ENCODE measurements around the gene UGT3A2. TPM values are rescaled to one million over a fixed set of nuclear protein-coding genes. Genes with fewer than 3 reads are reported as not detected.

Gene UGT3A2
- total RNA-seq, 4 donors from 2014 or later, result not detected

GRCh38 chr5:36070687-36071571 is 4.2 kb upstream of the UGT3A2 start:
- H3K9me3 ChIP-seq, result no peaks in the 10 kb centered on the region
- H3K27me3 ChIP-seq, result no peaks in the 10 kb centered on the region
- H3K4me1 ChIP-seq, result no peaks in the 10 kb centered on the region
- DNase-seq, result no peak
- no peaks in the 10 kb centered on the region for H3K36me3 ChIP-seq
- H3K27ac ChIP-seq, result no peak overlapping the region
- intact Hi-C loops (cut with DNase I; ENCODE audit: low total_unique reads), result no loop called here
- TF ChIP-seq, protein P1, sequence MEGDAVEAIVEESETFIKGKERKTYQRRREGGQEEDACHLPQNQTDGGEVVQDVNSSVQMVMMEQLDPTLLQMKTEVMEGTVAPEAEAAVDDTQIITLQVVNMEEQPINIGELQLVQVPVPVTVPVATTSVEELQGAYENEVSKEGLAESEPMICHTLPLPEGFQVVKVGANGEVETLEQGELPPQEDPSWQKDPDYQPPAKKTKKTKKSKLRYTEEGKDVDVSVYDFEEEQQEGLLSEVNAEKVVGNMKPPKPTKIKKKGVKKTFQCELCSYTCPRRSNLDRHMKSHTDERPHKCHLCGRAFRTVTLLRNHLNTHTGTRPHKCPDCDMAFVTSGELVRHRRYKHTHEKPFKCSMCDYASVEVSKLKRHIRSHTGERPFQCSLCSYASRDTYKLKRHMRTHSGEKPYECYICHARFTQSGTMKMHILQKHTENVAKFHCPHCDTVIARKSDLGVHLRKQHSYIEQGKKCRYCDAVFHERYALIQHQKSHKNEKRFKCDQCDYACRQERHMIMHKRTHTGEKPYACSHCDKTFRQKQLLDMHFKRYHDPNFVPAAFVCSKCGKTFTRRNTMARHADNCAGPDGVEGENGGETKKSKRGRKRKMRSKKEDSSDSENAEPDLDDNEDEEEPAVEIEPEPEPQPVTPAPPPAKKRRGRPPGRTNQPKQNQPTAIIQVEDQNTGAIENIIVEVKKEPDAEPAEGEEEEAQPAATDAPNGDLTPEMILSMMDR (IDR thresholded peaks at IDR 0.05), result no peak
- no peak overlapping the region for H3K4me3 ChIP-seq

DNA sequence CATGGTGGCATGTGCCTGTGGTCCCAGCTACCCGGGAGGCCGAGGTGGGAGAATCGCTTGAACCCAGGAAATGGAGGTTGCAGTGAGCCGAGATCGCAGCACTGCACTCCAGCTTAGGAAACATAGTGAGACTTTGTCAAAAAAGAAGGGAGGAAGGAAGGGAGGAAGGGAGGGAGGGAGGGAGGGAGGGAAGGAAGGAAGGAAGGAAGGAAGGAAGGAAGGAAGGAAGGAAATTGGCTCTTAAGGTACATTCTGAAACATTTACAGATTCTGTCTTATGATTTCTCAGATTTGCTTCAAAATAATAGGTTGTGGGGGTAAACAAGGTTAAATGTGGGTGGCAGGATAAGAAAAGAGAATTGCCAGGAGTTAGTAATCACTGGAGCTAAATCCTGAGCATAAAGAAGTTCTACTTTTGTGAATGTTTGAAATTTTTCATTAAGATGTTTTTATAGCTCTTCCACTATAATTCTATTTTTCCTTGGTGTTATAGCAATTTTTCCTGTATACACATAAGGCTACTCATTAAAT is 2.1 kb upstream of the UGT3A2 start:
- DNase-seq, result no peak
- intact Hi-C loops (cut with DNase I; ENCODE audit: low total_unique reads), result no loop called here
- no peak overlapping the region for H3K4me3 ChIP-seq
- no peaks in the 10 kb centered on the region for H3K27me3 ChIP-seq
- no peak overlapping the region for H3K27ac ChIP-seq
- no peaks in the 10 kb centered on the region for H3K9me3 ChIP-seq
- no peaks in the 10 kb centered on the region for H3K4me1 ChIP-seq
- TF ChIP-seq POLR2A (IDR thresholded peaks at IDR 0.05), result no peak
- TF ChIP-seq, protein P1 (IDR thresholded peaks at IDR 0.05), result no peak
- H3K36me3 ChIP-seq, result no peaks in the 10 kb centered on the region

DNA sequence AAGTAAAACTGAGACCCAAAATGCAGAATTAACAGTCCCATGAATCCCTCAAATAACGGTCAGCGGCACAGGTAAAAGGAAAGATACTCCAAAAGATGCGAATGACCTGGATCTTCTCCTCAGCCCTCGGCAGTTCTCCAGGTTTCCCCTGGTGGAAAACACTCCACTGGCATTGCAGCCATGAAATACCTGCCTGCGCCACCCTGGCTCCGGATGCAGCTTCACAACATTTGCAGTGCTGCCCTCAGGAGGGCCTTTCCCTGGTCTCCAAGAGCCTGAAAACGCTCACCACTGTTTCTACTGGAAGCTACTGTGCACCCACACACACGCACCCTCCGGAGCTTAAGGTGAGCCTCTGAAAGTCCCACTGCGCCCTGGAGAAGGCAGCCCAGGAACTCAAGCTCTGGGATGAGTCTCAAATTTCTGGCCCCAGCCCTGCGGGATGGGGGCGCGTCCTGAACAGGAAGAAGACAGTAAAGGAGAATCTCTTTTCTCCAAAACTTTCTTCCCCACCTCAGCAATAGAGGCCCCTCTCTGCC is 612 bp downstream of the UGT3A2 start:
- Histone ChIP-seq H3K27ac (no peak overlapping the region), H3K36me3 (no peaks in the 10 kb centered on the region), H3K9me3 (no peaks in the 10 kb centered on the region), H3K4me3 (no peak overlapping the region), H3K27me3 (no peaks in the 10 kb centered on the region), H3K4me1 (no peaks in the 10 kb centered on the region)
- intact Hi-C loops (cut with DNase I; ENCODE audit: low total_unique reads), result no loop called here
- TF ChIP-seq, protein P1 (IDR thresholded peaks at IDR 0.05), result no peak
- TF ChIP-seq POLR2A (IDR thresholded peaks at IDR 0.05), result no peak
- no peak for DNase-seq

DNA sequence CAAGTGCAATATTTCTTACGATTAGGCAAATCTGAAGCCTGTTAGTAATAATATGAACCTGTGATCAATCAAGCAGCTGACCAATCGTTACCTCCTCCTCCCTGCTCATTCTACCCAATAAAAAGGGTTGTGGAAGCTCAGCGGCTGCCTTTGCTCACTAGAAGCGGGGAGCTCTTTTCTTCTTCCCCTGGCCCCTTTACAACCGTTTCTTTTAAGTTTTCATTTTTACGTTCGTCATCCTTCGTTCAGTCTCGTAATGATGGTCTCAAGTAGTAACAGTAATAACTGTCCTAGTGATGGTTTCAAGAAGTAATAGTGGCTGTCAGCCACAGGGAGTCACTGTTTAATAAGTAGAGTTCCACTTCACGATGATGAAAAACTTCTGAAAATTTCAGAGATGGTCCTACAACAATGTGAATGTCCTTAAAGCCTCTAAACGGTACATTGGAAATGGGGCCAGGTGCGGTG is 6.2 kb downstream of the UGT3A2 start:
- Histone ChIP-seq H3K4me1 (no peaks in the 10 kb centered on the region), H3K36me3 (no peaks in the 10 kb centered on the region), H3K27me3 (no peaks in the 10 kb centered on the region), H3K9me3 (no peaks in the 10 kb centered on the region), H3K4me3 (no peak overlapping the region), H3K27ac (no peak overlapping the region)
- intact Hi-C loops (cut with DNase I; ENCODE audit: low total_unique reads), result no loop called here
- no peak for DNase-seq
- TF ChIP-seq POLR2A (IDR thresholded peaks at IDR 0.05), result no peak
- TF ChIP-seq, protein P1 (IDR thresholded peaks at IDR 0.05), result no peak
